ENCODE results near the gene HIBCH.
"Not testable (repeated sequence)": the region's sequence is repeated elsewhere in the genome, so short reads cannot be mapped to it uniquely, and the experiment has no call there.

HIBCH gene

GRCh38 chr2:190342611-190343010 is 23.0 kb upstream of the HIBCH start:
- DNase-seq (ENCODE audit: insufficient read length, low spot score) (no peak), FAIRE-seq (no peak)
- TF ChIP-seq, protein P1, sequence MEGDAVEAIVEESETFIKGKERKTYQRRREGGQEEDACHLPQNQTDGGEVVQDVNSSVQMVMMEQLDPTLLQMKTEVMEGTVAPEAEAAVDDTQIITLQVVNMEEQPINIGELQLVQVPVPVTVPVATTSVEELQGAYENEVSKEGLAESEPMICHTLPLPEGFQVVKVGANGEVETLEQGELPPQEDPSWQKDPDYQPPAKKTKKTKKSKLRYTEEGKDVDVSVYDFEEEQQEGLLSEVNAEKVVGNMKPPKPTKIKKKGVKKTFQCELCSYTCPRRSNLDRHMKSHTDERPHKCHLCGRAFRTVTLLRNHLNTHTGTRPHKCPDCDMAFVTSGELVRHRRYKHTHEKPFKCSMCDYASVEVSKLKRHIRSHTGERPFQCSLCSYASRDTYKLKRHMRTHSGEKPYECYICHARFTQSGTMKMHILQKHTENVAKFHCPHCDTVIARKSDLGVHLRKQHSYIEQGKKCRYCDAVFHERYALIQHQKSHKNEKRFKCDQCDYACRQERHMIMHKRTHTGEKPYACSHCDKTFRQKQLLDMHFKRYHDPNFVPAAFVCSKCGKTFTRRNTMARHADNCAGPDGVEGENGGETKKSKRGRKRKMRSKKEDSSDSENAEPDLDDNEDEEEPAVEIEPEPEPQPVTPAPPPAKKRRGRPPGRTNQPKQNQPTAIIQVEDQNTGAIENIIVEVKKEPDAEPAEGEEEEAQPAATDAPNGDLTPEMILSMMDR (IDR thresholded peaks at IDR 0.05; ENCODE audit: insufficient read depth, missing control alignments), result no peak

DNA sequence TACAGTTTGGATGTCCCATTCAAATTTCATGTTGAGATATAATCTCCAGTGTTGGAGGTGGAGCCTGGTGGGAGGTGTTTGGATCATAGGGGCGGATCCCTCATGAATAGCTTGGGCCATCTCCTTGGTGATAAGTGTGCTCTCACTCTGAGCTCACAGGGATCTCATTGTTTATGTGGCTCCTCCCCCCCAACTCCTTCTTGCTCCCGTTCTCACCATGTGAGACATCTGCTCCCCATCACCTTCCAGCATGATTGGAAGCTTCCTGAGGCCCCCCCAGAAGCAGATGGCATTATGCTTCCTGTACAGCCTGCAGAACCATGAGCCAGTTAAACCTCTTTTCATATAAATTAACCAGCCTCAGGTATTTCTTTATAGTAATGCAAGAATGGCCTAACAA is 20.7 kb upstream of the HIBCH start:
- FAIRE-seq, result no peak
- TF ChIP-seq, protein P1 (IDR thresholded peaks at IDR 0.05; ENCODE audit: insufficient read depth, missing control alignments), result no peak
- DNase-seq (ENCODE audit: insufficient read length, low spot score), result no peak

GRCh38 chr2:190339394-190339793 is 19.8 kb upstream of the HIBCH start:
- TF ChIP-seq, protein P1 (IDR thresholded peaks at IDR 0.05; ENCODE audit: insufficient read depth, missing control alignments), result no peak
- DNase-seq (ENCODE audit: insufficient read length, low spot score), result no peak
- no peak for FAIRE-seq

DNA sequence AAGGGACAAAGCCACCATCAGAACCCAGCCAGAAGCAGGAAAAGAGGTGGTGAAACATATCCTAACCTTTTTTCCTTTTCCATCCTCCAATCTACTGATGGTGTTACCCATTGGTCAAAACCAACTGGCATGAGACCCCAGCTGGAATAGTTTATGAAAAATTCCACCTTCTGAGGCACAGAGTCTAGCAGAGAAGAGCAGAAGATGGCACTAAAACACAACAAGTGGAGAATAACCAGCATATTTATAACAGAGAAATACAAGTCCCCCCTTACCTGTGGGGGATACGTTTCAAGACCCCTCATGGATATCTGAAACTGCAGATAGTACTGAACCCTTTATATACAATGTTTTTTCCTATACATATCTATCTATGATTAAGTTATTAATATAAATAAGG is 18.8 kb upstream of the HIBCH start:
- no peak for FAIRE-seq
- TF ChIP-seq, protein P1 (IDR thresholded peaks at IDR 0.05; ENCODE audit: insufficient read depth, missing control alignments), result peak; percentile 19
- DNase-seq (ENCODE audit: insufficient read length, low spot score), result no peak

GRCh38 chr2:190336420-190336819 is 16.8 kb upstream of the HIBCH start:
- no peak for DNase-seq (ENCODE audit: insufficient read length, low spot score)
- no peak for FAIRE-seq
- TF ChIP-seq, protein P1 (IDR thresholded peaks at IDR 0.05; ENCODE audit: insufficient read depth, missing control alignments), result no peak

DNA sequence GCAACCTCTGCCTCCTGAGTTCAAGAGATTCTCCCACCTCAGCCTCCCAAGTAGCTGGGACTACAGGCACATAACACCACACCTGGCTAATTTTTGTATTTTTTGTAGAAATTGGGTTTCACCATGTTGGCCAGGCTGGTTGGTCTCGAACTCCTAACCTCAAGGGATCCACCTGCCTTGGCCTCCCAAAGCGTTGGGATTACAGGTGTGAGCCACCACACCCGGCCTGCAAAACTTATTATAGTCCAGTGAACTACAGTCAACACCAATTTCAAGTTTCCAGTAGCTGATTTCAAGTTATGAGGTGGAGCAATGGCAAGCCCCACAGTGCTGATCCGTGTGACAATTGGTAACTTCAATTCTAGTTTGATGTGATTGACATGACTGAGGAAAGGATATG is 16.0 kb upstream of the HIBCH start:
- not testable (repeated sequence) for FAIRE-seq; DNase-seq (ENCODE audit: insufficient read length, low spot score)

DNA sequence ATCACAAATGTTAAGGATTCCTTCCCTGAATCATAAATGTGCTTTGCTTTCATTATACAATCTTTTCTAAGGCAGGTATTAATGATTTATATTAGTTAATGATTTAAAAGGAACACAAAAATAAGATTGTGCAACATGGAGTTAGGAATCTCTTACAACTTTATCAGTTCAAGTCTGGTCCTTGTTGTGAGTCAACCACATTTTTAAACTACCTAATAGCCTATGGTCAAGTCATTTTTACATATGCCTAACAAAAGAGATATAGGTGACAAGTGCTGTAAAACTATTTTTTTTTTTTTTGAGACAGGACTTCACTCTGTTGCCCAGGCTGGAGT is 15.6 kb upstream of the HIBCH start:
- TF ChIP-seq, protein P1 (IDR thresholded peaks at IDR 0.05; ENCODE audit: insufficient read depth, missing control alignments), result no peak
- FAIRE-seq, result no peak
- no peak for DNase-seq (ENCODE audit: insufficient read length, low spot score)

- TF ChIP-seq, protein P1 (IDR thresholded peaks at IDR 0.05; ENCODE audit: insufficient read depth, missing control alignments), result no peak
- DNase-seq (ENCODE audit: insufficient read length, low spot score) (no peak), FAIRE-seq (no peak)
Measured at GRCh38 chr2:190334479-190335224, 15.0 kb upstream of the HIBCH start.

Measured in D721Med (cell line).